ENCODE results near the gene DISP3. TPM values are rescaled to one million over a fixed set of nuclear protein-coding genes. Genes with fewer than 3 reads are reported as not detected.

DISP3 gene
- polyA plus RNA-seq, 3 donors: 0.01 TPM; not detected in 2

DNA sequence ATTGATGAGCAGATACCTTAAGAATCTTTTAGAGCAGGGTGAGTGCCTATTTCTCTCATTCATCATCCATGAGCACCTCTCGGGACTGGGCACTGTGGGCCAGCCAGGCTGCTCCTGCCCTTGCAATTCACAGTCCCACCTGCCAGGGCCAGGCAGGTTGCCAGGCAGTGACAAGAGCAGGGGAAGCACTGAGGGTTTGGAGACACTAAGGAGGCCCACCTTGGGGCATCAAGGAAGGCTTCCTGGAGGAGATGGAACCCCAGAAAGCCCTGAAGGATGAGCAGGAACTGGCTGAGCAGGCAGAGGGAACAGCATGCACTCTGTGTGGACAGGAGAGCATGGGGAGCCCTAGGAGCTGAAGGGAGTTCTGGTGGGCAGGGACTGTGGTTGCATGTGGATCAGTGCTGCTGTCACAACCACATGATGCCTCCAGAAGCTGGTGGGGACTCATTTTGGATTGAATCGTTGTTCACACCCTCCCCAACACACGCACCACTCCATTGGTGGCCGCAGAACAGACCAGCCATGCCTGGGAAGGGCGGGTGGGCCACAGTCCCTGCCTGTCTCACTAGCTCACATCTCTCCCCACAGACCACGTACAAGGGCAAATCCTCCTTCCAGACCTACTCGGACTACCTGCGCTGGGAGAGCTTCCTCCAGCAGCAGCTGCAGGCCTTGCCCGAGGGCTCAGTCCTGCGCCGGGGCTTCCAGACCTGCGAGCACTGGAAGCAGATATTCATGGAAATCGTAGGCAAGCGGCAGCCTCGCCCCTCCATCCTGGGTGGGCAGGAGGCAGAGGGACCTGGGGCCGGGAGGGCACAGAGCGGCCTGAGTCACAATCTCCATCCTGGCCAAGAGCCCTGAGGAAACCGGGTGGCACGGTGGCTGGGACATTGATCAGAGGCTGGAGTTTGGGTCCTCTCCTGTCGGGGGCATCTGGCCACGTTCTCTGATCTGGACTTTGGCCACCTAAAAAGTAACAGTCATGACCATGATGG is 55.1 kb downstream of the DISP3 start:
- H3K4me1 ChIP-seq (ENCODE audit: control insufficient read depth in 1 of 2, insufficient read depth in 2 of 2, low read length in 2 of 2): no peaks in the 10 kb centered on the region
- H3K27me3 Mint-ChIP-seq (ENCODE audit: low read depth in 3 of 3): peaks cover 0 to 3% (median 2%) of the 10 kb centered on the region in 3 donors
- no peaks in the 10 kb centered on the region for H3K36me3 Mint-ChIP-seq
- no peak overlapping the region for H3K27ac Mint-ChIP-seq
- no peak overlapping the region for H3K27ac ChIP-seq (ENCODE audit: low read depth in 1 of 2, low read length in 2 of 2)
- H3K4me3 Mint-ChIP-seq: no peak overlapping the region
- H3K4me2 ChIP-seq (replicated peaks; ENCODE audit: extremely low read depth, low read length, poor library complexity, severe bottlenecking): no peak overlapping the region
- DNase-seq: no peak
- no peaks in the 10 kb centered on the region for H3K9me3 ChIP-seq (replicated peaks in 1 of 2; ENCODE audit: control insufficient read depth in 1 of 2, insufficient read depth in 1 of 2, low read length in 2 of 2)
- no peaks in the 10 kb centered on the region for H3K36me3 ChIP-seq (replicated peaks in 1 of 2; ENCODE audit: control insufficient read depth in 1 of 2, insufficient read depth in 2 of 2, low read length in 2 of 2)
- no peaks in the 10 kb centered on the region for H3K27me3 ChIP-seq (ENCODE audit: control insufficient read depth in 2 of 2, insufficient read depth in 2 of 2, low read length in 2 of 2)
- H3K9me3 Mint-ChIP-seq: no peaks in the 10 kb centered on the region
- H2AFZ ChIP-seq (ENCODE audit: insufficient read depth, low read depth, low read length, poor library complexity, severe bottlenecking): no peak overlapping the region
- no peak overlapping the region for H3K9ac ChIP-seq (ENCODE audit: insufficient read depth, low read length, poor library complexity, severe bottlenecking)
- no peaks in the 10 kb centered on the region for H3K79me2 ChIP-seq (ENCODE audit: insufficient read depth, low read length)
- no peak for TF ChIP-seq CTCF (IDR thresholded peaks at IDR 0.05)
- no peak overlapping the region for H3K4me3 ChIP-seq (replicated peaks in 1 of 3; ENCODE audit: low read depth in 2 of 3, low read length in 3 of 3)
- H3K4me1 Mint-ChIP-seq: no peaks in the 10 kb centered on the region
- intact Hi-C loops (cut with micrococcal nuclease): no loop called here
- H4K20me1 ChIP-seq (ENCODE audit: insufficient read depth, low read length): no peaks in the 10 kb centered on the region
- 90% methylated on average over 18 of the region's 21 CpGs for WGBS (ENCODE audit: insufficient coverage)

DNA sequence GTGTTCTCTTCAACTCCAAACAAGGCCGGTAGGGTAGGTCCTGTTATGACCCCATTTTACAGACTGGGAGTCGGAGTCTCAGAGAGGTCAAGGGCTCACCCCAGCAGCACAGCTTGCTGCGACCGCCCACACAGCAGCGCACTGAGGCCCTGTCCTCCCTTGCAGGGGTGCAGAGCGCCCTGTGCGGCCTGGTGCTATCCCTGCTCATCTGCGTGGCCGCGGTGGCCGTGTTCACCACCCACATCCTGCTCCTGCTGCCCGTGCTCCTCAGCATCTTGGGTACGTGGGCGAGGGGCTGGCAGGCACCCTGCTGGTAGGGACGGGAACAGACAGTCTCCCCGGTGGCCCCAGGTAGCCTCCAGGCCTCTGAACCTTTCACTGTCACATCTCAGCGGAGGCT is 55.9 kb downstream of the DISP3 start:
- Histone ChIP-seq H3K36me3 (replicated peaks in 1 of 2; ENCODE audit: control insufficient read depth in 1 of 2, insufficient read depth in 2 of 2, low read length in 2 of 2) (no peaks in the 10 kb centered on the region), H3K4me1 (ENCODE audit: control insufficient read depth in 1 of 2, insufficient read depth in 2 of 2, low read length in 2 of 2) (no peaks in the 10 kb centered on the region), H3K27me3 (ENCODE audit: control insufficient read depth in 2 of 2, insufficient read depth in 2 of 2, low read length in 2 of 2) (no peaks in the 10 kb centered on the region), H4K20me1 (ENCODE audit: insufficient read depth, low read length) (no peaks in the 10 kb centered on the region), H3K27ac (ENCODE audit: low read depth in 1 of 2, low read length in 2 of 2) (no peak overlapping the region), H3K9ac (ENCODE audit: insufficient read depth, low read length, poor library complexity, severe bottlenecking) (no peak overlapping the region), H3K79me2 (ENCODE audit: insufficient read depth, low read length) (no peaks in the 10 kb centered on the region), H3K4me3 (replicated peaks in 1 of 3; ENCODE audit: low read depth in 2 of 3, low read length in 3 of 3) (no peak overlapping the region), H3K9me3 (replicated peaks in 1 of 2; ENCODE audit: control insufficient read depth in 1 of 2, insufficient read depth in 1 of 2, low read length in 2 of 2) (no peaks in the 10 kb centered on the region), H2AFZ (ENCODE audit: insufficient read depth, low read depth, low read length, poor library complexity, severe bottlenecking) (no peak overlapping the region), H3K4me2 (replicated peaks; ENCODE audit: extremely low read depth, low read length, poor library complexity, severe bottlenecking) (no peak overlapping the region)
- Mint-ChIP-seq H3K36me3 (no peaks in the 10 kb centered on the region), H3K27ac (no peak overlapping the region), H3K9me3 (no peaks in the 10 kb centered on the region), H3K27me3 (ENCODE audit: low read depth in 3 of 3) (peaks cover 0 to 3% (median 2%) of the 10 kb centered on the region in 3 donors), H3K4me1 (no peaks in the 10 kb centered on the region), H3K4me3 (no peak overlapping the region)
- 92% methylated on average over 17 of the region's 17 CpGs for WGBS (ENCODE audit: insufficient coverage)
- intact Hi-C loops (cut with micrococcal nuclease): no loop called here
- DNase-seq: no peak
- no peak for TF ChIP-seq CTCF (IDR thresholded peaks at IDR 0.05)
